ENCODE measurements around the gene GABRD. TPM values are rescaled to one million over a fixed set of nuclear protein-coding genes. Genes with fewer than 3 reads are reported as not detected.
"Not testable (repeated sequence)": the region's sequence is repeated elsewhere in the genome, so short reads cannot be mapped to it uniquely, and the experiment has no call there.

The GABRD gene
- total RNA-seq, 1 donor from 2014 or later: 2.5 TPM

DNA sequence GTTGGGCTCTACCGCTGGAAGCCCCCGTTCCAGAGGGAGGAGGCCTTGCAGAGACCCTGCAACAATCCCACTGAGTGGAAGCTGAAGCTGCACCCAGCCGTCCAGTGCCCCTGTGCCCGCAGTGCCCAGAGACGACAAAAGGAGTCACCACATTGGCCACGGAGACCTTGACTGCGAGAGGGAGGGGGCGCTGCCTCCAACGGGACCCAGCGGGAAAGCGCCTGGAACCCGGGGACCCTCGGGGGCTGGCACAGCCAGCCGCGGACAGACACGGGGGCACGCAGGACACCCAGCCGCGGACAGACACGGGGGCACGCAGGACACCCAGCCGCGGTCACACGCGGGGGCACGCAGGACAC is 38.0 kb upstream of the GABRD start:
- DNase-seq: no peak
- Mint-ChIP-seq H3K36me3 (ENCODE audit: unreplicated experiment) (no peaks in the 10 kb centered on the region), H3K9me3 (ENCODE audit: unreplicated experiment) (peaks cover 10% of the 10 kb centered on the region), H3K4me1 (ENCODE audit: low read depth, unreplicated experiment) (no peaks in the 10 kb centered on the region), H3K27me3 (ENCODE audit: unreplicated experiment) (peaks cover 11% of the 10 kb centered on the region), H3K4me3 (ENCODE audit: unreplicated experiment) (no peak overlapping the region), H3K27ac (ENCODE audit: unreplicated experiment) (no peak overlapping the region)
- TF ChIP-seq, protein P1, sequence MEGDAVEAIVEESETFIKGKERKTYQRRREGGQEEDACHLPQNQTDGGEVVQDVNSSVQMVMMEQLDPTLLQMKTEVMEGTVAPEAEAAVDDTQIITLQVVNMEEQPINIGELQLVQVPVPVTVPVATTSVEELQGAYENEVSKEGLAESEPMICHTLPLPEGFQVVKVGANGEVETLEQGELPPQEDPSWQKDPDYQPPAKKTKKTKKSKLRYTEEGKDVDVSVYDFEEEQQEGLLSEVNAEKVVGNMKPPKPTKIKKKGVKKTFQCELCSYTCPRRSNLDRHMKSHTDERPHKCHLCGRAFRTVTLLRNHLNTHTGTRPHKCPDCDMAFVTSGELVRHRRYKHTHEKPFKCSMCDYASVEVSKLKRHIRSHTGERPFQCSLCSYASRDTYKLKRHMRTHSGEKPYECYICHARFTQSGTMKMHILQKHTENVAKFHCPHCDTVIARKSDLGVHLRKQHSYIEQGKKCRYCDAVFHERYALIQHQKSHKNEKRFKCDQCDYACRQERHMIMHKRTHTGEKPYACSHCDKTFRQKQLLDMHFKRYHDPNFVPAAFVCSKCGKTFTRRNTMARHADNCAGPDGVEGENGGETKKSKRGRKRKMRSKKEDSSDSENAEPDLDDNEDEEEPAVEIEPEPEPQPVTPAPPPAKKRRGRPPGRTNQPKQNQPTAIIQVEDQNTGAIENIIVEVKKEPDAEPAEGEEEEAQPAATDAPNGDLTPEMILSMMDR (IDR thresholded peaks at IDR 0.05; ENCODE audit: partially characterized antibody, unreplicated experiment): no peak

DNA sequence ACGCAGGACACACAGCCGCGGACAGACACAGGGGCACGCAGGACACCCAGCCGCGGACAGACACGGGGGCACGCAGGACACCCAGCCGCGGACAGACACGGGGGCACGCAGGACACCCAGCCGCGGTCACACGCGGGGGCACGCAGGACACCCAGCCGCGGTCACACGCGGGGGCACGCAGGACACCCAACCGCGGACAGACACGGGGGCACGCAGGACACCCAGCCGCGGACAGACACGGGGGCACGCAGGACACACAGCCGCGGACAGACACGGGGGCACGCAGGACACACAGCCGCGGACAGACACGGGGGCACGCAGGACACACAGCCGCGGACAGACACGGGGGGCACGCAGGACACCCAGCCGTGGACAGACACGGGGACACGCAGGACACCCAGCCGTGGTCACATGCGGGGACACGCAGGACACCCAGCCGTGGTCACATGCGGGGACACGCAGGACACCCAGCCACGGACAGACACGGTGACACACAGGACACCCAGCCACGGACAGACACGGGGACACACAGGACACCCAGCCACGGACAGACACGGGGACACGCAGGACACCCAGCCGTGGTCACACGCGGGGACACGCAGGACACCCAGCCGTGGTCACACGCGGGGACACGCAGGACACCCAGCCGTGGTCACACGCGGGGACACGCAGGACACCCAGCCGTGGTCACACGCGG is 37.4 kb upstream of the GABRD start:
- not testable (repeated sequence) for H3K9me3 Mint-ChIP-seq (ENCODE audit: unreplicated experiment); H3K4me3 Mint-ChIP-seq (ENCODE audit: unreplicated experiment); DNase-seq; H3K36me3 Mint-ChIP-seq (ENCODE audit: unreplicated experiment); H3K4me1 Mint-ChIP-seq (ENCODE audit: low read depth, unreplicated experiment); H3K27ac Mint-ChIP-seq (ENCODE audit: unreplicated experiment)
- peaks cover 11% of the 10 kb centered on the region for H3K27me3 Mint-ChIP-seq (ENCODE audit: unreplicated experiment)

DNA sequence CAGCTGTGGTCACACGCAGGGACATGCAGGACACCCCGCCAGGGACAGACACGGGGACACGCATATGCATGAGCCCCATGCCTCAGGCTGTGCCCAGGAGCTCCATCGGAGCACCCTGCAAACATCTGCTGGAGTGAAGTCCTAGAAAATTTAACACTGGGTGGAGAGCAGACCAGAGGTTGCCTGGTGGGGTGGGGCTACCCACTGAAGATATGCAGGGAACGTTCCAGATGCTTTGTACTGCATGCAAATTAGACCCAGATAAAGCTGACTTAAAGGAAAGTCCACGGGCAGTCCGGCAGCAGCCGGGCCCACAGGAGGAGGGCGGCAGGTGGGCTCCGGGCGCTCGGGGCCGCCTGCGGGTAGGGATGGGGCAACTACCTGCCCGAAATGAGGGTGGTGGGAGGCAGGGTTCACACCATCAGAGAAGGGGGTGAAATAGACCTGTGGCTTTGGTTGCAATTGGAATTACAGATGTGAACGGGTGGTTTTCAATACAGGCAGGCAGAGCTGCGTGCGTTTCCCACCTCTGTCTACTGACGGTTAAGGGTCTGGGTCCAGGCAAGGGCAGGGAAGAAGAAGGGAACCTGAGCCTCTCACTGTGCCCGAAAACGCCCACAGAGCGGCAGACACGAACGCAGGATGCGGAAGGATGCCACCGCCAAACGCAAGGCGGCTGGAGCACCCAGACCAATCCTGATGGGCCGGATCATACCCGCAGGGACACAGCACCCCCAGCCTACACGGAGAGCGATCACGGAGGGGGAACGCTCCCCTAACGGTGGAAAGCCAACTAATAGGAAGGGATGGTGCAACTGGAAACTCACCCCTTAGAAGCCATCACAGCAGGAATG is 36.5 kb upstream of the GABRD start:
- DNase-seq: no peak
- TF ChIP-seq, protein P1 (IDR thresholded peaks at IDR 0.05; ENCODE audit: partially characterized antibody, unreplicated experiment): no peak
- no peaks in the 10 kb centered on the region for H3K36me3 Mint-ChIP-seq (ENCODE audit: unreplicated experiment)
- H3K27ac Mint-ChIP-seq (ENCODE audit: unreplicated experiment): no peak overlapping the region
- H3K27me3 Mint-ChIP-seq (ENCODE audit: unreplicated experiment): peaks cover 10% of the 10 kb centered on the region
- H3K4me1 Mint-ChIP-seq (ENCODE audit: low read depth, unreplicated experiment): no peaks in the 10 kb centered on the region
- no peak overlapping the region for H3K4me3 Mint-ChIP-seq (ENCODE audit: unreplicated experiment)
- H3K9me3 Mint-ChIP-seq (ENCODE audit: unreplicated experiment): peaks cover 7% of the 10 kb centered on the region

DNA sequence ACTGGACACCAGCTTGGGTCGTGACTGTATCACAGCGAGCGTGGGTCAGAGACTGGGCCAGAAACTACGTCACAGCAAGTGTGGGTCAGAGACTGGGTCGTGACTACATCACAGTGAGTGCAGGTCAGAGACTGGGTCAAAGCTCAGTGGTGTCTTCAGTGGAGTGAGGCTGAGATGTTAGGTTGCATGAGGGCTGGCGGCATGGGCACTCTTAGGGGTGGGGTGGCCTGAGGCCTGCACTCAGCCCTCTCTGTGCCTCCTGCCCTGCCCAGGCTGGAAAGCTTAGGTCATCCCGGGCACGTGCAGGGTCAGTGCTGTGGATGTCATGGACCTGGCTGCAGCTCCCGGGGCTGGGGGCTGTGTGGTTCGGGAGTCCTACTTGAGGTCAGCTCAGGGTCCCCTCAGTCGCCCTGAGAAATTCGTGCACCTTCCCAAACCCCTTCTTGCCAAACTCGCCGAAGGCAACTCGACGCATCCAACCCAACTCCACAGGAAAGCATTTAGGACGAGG is 34.5 kb upstream of the GABRD start:
- Mint-ChIP-seq H3K9me3 (ENCODE audit: unreplicated experiment) (peaks cover 5% of the 10 kb centered on the region), H3K27ac (ENCODE audit: unreplicated experiment) (no peak overlapping the region), H3K4me3 (ENCODE audit: unreplicated experiment) (no peak overlapping the region), H3K36me3 (ENCODE audit: unreplicated experiment) (no peaks in the 10 kb centered on the region), H3K4me1 (ENCODE audit: low read depth, unreplicated experiment) (no peaks in the 10 kb centered on the region), H3K27me3 (ENCODE audit: unreplicated experiment) (peaks cover 4% of the 10 kb centered on the region)
- DNase-seq: no peak
- TF ChIP-seq, protein P1 (IDR thresholded peaks at IDR 0.05; ENCODE audit: partially characterized antibody, unreplicated experiment): no peak

DNA sequence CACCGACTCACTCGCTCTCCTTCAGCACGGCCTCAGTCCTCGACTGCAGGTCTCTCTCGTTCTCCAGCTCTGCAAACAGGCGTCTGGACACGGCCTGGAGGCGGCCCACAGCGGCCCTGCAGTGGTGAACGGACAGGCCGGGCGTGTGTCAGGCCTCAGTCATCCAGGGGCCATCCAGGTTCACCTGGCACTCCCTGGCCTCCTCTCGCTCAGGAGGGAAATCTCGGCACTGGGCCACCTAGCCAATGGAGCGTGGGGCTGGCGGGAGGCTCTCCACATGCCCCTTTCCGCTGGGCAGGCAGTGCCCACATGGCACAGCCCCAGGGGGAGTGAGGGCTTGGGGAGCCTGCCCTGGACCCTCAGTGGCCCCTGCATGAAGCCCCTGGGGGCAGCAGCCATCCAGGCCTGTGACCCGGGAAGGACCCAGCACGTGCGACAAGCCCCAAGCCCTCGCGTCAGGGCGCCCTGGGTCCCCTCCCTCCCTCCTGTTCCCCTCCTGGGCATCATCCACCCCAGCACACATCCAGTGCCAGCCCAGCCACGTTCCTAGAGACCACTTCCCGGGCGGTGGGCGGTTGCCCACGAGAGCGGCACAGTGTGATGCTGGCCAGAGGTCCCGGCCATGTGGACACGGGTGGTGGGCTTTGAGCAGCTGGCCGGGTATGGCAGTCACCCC is 33.6 kb upstream of the GABRD start:
- peaks cover 4% of the 10 kb centered on the region for H3K4me1 Mint-ChIP-seq (ENCODE audit: low read depth, unreplicated experiment)
- DNase-seq: no peak
- no peak overlapping the region for H3K27ac Mint-ChIP-seq (ENCODE audit: unreplicated experiment)
- TF ChIP-seq, protein P1 (IDR thresholded peaks at IDR 0.05; ENCODE audit: partially characterized antibody, unreplicated experiment): no peak
- H3K9me3 Mint-ChIP-seq (ENCODE audit: unreplicated experiment): peaks cover 4% of the 10 kb centered on the region
- no peak overlapping the region for H3K4me3 Mint-ChIP-seq (ENCODE audit: unreplicated experiment)
- peaks cover 4% of the 10 kb centered on the region for H3K27me3 Mint-ChIP-seq (ENCODE audit: unreplicated experiment)
- H3K36me3 Mint-ChIP-seq (ENCODE audit: unreplicated experiment): no peaks in the 10 kb centered on the region

Data from glutamatergic neuron (in vitro differentiated cells).